Type B pancreatic cell (in vitro differentiated cells): ENCODE data around the gene SLC47A1. TPM values are rescaled to one million over a fixed set of nuclear protein-coding genes. Genes with fewer than 3 reads are reported as not detected.
"Not testable (repeated sequence)": the region's sequence is repeated elsewhere in the genome, so short reads cannot be mapped to it uniquely, and the experiment has no call there.

Experiments
- DNase-seq: peaks from one replicate; pipeline ENCODE4 v3.0.0; 2021; ENCODE audit warnings: mixed read lengths; ENCODE audit not compliant: unreplicated experiment; ENCODE audit errors: extremely low spot score
- H3K27ac Mint-ChIP-seq: 2 replicates; pipeline ENCODE4 v1.8.0; 2021; ENCODE audit warnings: mild to moderate bottlenecking, mixed read lengths
- H3K27me3 Mint-ChIP-seq: 2 replicates; pipeline ENCODE4 v1.8.0; 2021; ENCODE audit warnings: mixed read lengths
- H3K36me3 Mint-ChIP-seq: 2 replicates; pipeline ENCODE4 v1.8.0; 2021; ENCODE audit warnings: mixed read lengths
- H3K4me1 Mint-ChIP-seq: one replicate; pipeline ENCODE4 v1.8.0; 2021; ENCODE audit warnings: mixed read lengths; ENCODE audit not compliant: unreplicated experiment
- H3K4me3 Mint-ChIP-seq: 2 replicates; pipeline ENCODE4 v1.8.0; 2021; ENCODE audit warnings: mild to moderate bottlenecking, mixed read lengths
- H3K9me3 Mint-ChIP-seq: 2 replicates; pipeline ENCODE4 v1.8.0; 2021; ENCODE audit warnings: mixed read lengths
- CTCF ChIP-seq: fragments of 200-600 bp; sonication (generic); conservative IDR thresholded peaks from 2 replicates; pipeline ENCODE4 v1.5.0; 2021; ENCODE audit warnings: antibody characterized with exemption, mild to moderate bottlenecking
- total RNA-seq: library from RNA; stranded (reverse); gene quantifications from 2 replicates; pipeline ENCODE4 v1.2.1, GENCODE V29; 2021; ENCODE audit warnings: low replicate concordance

The SLC47A1 gene
- total RNA-seq, 1 donor from 2014 or later, result 5.9 TPM

- no peak overlapping the region for H3K4me3 Mint-ChIP-seq
- no peaks in the 10 kb centered on the region for H3K4me1 Mint-ChIP-seq
- H3K27ac Mint-ChIP-seq, result no peak overlapping the region
- no peaks in the 10 kb centered on the region for H3K36me3 Mint-ChIP-seq
- H3K9me3 Mint-ChIP-seq, result no peaks in the 10 kb centered on the region
- no peak for DNase-seq
- peaks cover 25% of the 10 kb centered on the region for H3K27me3 Mint-ChIP-seq
- no peak for TF ChIP-seq CTCF
These were observed 41.3 kb downstream of the SLC47A1 start for GRCh38 chr17:19574956-19575355.

GRCh38 chr17:19578545-19578944 lies 44.9 kb downstream of the SLC47A1 start:
- H3K27ac Mint-ChIP-seq, result no peak overlapping the region
- peak overlapping the region; percentile 49 for H3K4me3 Mint-ChIP-seq
- no peaks in the 10 kb centered on the region for H3K36me3 Mint-ChIP-seq
- no peaks in the 10 kb centered on the region for H3K4me1 Mint-ChIP-seq
- peaks cover 32% of the 10 kb centered on the region for H3K27me3 Mint-ChIP-seq
- DNase-seq, result no peak
- no peaks in the 10 kb centered on the region for H3K9me3 Mint-ChIP-seq
- no peak for TF ChIP-seq CTCF

- no peak for DNase-seq
- no peak overlapping the region for H3K27ac Mint-ChIP-seq
- TF ChIP-seq CTCF, result no peak
- no peaks in the 10 kb centered on the region for H3K9me3 Mint-ChIP-seq
- H3K36me3 Mint-ChIP-seq, result no peaks in the 10 kb centered on the region
- no peaks in the 10 kb centered on the region for H3K4me1 Mint-ChIP-seq
- peak overlapping the region; percentile 68 for H3K4me3 Mint-ChIP-seq
- H3K27me3 Mint-ChIP-seq, result peaks cover 32% of the 10 kb centered on the region
These were observed 45.6 kb downstream of the SLC47A1 start for GRCh38 chr17:19579192-19579761.

GRCh38 chr17:19579867-19580565 lies 46.4 kb downstream of the SLC47A1 start:
- H3K4me1 Mint-ChIP-seq, result no peaks in the 10 kb centered on the region

GRCh38 chr17:19580566-19580920 lies 46.9 kb downstream of the SLC47A1 start:
- not testable (repeated sequence) for H3K4me1 Mint-ChIP-seq, H3K9me3 Mint-ChIP-seq, H3K27ac Mint-ChIP-seq, H3K36me3 Mint-ChIP-seq, DNase-seq
- peaks cover 32% of the 10 kb centered on the region for H3K27me3 Mint-ChIP-seq
- peak overlapping the region; percentile 87 for H3K4me3 Mint-ChIP-seq

More at GRCh38 chr17:19579867-19580565, 46.4 kb downstream of the SLC47A1 start:
- Mint-ChIP-seq H3K27me3 (peaks cover 32% of the 10 kb centered on the region), H3K36me3 (no peaks in the 10 kb centered on the region), H3K4me3 (peak overlapping the region; percentile 87), H3K9me3 (no peaks in the 10 kb centered on the region), H3K27ac (no peak overlapping the region)
- DNase-seq, result no peak
- TF ChIP-seq CTCF, result no peak

GRCh38 chr17:19582152-19582551 lies 48.5 kb downstream of the SLC47A1 start:
- H3K27me3 Mint-ChIP-seq, result peaks cover 32% of the 10 kb centered on the region
- not testable (repeated sequence) for H3K36me3 Mint-ChIP-seq, H3K4me3 Mint-ChIP-seq, H3K4me1 Mint-ChIP-seq, H3K27ac Mint-ChIP-seq, H3K9me3 Mint-ChIP-seq, DNase-seq
